NCI-H2029 treated with DMSO at 0.1 percent for 48 hours (cell line): ENCODE results near the gene MAGEA8.
"Not testable (repeated sequence)": the region's sequence is repeated elsewhere in the genome, so short reads cannot be mapped to it uniquely, and the experiment has no call there.

ENCODE experiments used
- DNase-seq: peaks from one replicate; lab custom pipeline; 2025; lab: John Stamatoyannopoulos, UW

The MAGEA8 gene

DNA sequence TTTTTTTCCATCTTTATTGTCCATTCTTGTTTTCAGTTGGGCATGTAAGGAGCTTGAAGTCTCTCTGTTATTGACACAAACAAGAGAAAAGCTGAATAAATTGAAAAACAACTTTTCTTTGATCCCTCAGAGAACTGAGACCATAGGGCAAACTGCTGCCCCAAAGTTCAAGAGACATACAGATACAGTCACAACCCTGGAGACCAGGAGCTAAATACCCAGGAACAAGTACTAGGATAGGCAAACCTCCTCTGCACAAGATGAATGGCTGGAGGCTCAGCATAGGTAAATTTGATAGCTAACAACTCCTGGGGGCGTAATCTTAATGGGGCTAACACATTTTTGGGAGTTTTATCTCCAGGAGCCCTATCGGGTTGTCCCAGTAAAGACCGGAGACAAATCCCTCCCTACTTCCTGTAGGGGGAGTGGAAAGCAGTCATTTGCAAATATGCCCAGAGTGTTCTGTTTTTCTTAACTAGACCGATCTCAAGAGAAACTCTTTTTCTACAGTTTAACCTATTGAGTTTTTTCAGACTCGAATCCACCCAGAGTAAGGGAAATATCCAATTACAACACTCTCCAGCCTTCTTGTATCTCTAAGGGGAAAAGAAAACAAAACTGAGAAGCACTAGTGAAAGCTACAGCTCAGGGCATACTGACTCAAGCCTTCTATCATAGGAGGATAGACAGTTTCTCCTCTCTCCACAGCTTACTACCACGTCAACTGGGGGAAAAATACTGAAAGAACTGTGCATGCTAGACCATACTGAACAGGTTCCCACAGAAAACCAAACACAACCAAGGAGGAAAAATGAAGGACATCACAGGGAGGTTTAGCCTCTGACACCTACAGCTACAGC lies 23.1 kb downstream of the MAGEA8 start:
- no peak for DNase-seq

DNA sequence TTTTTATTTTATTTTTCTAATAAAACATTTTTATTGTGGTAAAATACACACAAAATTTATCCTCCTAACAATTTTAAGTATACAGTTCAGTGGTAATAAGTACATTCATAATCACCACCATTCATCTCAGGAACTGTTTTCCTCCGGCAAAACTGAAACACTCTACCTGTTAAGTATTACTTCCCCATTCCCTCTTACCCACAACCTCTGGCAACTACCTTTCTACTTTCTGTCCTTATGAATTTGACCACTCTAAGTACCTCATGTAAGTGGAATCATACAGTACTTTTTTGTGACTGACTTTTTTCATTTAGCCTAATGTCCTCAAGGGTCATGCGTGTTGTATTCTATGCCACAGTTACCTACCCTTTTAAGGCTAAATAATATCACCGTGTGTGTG lies 27.3 kb downstream of the MAGEA8 start:
- no peak for DNase-seq

DNA sequence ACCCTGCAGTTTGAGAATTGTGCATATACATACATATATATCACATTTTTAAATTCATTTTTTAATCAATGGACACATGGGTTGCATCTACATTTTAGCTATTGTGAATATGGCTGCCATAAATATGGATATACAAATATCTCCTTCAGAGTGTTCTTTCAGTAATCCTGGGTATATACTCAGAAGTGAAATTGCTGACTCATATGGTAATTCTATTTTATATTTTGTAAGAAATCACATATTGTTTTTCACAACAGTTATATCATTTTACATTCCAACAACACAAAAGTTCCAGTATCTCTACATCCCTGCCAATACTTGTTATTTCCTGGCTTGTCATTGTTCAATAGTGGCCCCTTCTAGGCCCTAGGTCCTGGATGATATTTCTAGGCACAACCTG lies 27.7 kb downstream of the MAGEA8 start:
- no peak for DNase-seq

DNA sequence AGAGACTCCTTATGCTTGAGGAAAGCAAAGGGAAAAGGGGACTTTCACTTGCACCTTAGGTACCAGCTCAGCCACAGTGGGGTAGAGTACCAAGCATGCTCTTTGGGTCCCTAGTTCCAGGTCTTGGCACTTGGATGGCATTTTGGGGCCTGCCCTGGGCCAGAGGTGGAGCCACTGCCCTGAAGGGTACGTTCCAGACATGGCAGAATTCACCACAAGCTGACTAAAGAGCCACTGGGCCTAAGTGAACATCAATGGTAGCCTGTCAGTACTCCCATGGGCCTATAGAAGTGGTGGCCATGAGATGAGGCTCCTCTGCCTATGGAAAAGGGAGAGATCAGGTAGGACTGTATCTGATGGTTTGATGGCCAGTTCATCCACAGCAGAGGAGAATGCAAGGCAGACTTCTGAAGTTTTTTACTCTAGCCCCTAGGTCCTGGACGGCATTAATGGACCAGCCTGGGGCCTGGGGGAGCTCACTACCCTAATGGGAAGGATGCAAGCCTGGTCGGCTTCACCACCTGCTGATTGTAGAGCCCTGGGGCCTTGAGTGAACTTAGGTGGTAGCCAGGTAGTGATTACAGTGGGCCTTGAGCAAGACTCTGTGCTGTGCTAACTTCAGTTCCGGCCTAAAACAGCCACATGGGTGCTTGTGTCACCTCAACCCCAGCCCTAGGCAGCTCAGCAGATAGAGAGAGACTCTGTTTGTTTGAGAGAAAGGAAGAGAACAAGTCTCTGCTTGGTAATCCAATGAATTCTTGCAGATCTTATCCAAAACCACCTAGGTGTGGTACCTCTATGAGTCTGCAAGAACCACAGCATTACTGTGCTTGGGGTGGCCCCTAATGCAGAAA lies 28.6 kb downstream of the MAGEA8 start:
- DNase-seq = no peak

DNA sequence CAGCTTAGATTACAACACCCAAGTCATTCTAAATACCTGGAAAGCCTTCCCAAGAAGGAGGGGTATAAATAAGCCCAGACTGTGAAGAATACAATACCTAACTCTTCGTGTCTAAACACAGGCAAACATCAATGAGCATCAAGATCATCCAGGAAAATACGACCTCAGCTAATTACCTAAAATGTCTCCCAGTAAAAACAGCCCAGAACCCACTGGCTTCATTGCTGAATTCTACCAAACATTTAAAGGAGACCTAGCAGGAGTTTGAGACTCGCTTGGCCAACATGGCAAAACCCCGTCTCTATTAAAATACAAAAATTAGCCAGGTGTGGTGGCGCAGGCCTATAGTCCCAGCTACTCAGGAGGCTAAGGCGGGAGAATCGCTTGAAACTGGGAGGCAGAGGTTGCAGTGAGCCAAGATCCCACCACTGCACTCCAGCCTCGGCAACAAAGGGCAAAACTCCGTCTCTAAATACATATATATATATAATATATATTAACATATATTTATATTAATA lies 29.3 kb downstream of the MAGEA8 start:
- peak; percentile 0 for DNase-seq

DNA sequence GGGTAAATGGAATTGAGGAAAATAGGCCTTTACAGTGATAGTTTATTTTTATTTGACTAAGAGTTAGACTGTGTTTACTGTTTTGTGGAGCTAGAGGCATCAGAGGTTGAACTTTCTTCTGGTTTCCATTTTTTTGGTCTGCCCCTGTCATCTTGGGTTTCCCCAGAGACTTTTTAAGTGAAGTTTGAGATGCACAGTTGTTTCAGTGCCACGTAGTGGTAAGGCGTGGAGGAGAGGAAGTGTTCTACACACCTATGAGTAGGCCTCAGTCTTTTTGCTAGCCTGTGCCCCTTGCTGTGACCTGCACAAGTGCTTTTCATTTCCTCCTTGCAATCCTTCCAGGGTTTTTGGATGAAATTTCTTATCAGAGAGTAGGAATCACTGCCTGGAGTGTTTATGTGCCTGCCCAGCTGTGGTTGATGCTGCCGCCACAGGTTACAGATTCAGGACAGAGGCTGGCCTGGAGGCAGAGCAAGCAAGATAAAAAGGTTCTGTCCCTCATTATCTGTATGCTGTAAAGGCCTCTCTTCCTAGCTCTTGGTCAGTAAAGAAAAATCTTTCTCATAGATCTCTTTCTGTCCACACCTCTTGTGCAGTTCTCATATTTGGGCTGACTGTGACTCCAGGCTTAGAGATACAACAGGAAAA lies 35.9 kb downstream of the MAGEA8 start:
- no peak for DNase-seq

DNA sequence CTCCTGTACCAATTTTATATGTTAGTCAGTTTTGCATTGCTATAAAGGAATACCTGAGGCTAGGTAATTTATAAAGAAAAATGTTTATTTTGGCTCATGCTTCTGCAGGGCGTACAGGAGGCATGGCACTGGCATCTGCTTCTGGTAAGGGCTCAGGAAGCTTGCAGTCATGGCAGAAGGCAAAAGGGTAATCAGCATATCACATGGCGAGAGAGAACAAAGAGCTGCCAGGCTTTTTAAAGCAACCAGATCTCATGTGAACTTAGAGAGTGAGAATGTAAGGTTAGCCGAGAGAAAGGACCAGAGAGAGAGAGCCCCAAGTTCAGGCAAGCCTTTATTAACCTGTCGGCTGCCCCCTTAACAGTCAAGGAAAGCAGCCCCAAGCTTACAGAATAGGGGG lies 42.9 kb downstream of the MAGEA8 start:
- not testable (repeated sequence) for DNase-seq

DNA sequence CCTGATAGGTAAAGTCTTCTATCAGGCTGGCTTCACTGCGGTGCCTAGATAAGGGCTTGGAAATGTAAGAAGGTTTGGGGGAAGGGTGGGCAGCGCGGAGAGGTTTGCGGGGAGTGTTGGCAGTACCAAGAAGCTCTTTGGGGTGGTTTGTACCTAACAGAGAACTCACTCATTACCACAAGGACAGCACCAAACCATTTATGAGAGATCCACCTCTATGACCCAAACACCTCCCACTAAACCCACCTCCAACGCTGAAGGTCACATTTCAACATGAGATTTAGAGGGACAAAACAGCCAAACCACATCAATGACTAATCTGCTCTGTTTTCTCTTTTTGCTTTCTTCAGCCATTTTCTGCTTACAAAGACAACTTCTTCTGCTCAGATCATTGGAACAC lies 43.5 kb downstream of the MAGEA8 start:
- DNase-seq = not testable (repeated sequence)

DNA sequence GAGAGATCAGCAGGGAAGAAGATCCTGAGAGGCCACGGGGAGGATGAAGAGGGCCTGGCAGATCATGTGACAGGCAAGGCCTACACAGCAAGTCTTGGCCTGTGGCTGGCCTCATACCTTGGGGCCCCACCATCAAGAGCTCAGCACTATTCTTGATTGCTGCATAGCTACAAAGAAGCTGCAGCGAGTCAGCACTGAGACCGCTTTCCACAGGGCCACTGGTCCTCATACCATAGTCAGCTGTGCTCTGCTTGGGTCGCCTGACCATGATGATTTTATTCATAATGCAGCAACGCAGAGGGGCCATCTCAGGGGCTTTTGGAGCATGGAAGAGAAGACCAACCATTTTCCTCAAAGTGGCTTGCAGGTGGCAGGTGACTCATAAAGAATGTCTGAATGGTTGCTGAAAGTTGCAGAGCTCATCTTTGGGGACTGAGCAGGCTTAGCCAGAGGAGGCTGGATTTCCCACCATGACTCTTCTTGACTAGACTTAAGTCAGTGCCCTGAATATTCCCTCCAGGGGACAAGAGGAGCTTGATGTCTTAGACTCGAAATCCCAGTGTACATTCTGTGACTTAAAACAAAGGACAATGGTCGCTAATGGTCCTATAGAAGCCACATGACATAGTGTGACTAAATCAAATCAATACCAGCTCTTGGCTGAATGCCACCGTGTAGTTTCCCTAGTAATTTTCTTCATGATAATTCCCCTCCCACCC lies 46.4 kb downstream of the MAGEA8 start:
- not testable (repeated sequence) for DNase-seq

DNA sequence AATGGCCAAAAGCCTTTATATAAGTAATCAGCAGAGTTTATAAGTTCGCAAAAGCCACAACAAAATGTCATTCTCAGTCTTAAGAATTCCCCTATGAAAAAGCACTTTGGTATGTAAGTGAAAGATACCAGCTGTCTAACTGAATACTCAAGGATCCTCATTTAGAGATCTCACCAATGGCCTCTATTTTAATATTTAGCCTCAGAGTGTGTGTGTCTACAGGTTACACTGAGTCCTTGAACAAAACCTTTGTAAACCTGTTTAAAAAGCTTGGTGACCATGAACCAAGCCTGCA lies 46.9 kb downstream of the MAGEA8 start:
- not testable (repeated sequence) for DNase-seq

DNA sequence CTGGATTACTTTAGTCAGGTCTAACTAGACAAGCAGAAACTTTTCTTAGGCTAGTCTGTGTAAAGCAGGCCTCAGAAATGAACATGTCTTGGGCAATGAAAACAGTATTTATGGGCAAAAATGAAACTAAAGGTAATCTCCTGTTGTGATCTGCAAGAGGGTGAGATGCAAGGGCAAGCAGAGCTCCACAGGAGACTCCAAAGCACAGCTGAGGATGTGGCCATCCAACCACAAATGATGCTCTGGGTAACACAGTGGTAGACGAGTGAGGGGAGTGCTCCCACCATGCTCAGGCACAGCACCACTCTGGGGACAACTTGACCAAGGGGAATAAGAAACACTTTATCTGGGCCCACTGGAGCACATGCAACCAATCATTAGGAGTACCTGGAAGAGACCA lies 47.7 kb downstream of the MAGEA8 start:
- DNase-seq = not testable (repeated sequence)

DNA sequence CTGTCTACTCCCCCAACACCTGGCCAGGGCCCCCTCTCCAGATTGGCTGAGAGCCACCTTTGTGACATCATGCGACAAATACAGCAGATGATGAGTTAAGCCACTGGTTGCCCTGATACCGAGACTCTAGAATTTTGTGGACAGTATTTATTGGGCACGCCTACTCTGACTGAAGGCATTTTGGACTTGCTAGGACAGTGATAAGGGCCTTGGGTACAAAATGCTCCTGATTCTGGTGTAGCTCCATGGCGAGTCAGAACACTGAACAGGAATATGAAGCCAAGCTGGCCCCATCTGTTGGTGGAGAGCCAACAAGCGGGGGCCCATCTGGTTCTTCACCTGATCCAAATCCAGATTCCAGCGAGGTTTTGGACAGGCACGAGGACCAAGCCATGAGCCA lies 48.4 kb downstream of the MAGEA8 start, which contains the start of gene HSFX4:
TSS of gene HSFX4 (plus strand) at position 174 of the 400 bp plus-strand sequence. CDS start at position 246, 72 bp downstream.
- not testable (repeated sequence) for DNase-seq

DNA sequence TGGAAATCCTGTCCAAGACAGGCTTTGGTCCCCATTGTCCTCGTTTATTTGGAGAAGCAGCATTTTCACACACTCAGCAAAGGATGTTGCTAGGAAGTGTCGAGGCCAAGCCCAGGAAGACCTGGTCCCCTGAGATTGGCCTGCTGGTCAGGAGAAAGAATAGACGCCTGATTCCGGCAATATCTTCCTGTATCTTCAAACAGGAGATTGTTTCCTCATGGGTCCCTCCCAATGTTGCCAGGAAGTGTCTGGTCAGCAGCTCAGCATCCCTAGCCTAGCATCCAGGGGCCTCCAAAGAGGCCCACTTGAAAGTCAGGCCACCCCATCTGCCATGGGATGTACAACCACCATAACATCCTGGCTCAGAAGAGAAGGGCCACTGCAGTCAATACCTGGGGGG lies 50.4 kb downstream of the MAGEA8 start:
- DNase-seq = not testable (repeated sequence)

DNA sequence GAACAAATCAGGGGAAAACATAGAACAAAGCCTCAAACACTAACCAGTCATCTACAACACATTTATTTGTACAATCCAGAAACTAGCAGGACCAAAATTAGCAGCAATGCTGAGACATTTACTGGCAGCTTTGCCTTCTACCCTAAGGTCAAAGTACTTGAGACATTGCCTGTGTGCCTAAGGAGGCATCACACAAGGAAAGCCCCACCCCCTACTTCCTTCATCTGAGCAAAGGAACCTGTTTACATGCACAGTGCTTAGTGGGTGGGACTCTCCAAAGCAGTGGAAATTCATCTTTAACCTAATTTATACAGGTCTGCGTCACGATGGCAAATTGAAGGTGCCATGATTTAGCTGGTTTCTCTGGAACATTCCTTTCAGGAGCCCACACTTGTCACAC lies 51.2 kb downstream of the MAGEA8 start:
- DNase-seq = not testable (repeated sequence)

DNA sequence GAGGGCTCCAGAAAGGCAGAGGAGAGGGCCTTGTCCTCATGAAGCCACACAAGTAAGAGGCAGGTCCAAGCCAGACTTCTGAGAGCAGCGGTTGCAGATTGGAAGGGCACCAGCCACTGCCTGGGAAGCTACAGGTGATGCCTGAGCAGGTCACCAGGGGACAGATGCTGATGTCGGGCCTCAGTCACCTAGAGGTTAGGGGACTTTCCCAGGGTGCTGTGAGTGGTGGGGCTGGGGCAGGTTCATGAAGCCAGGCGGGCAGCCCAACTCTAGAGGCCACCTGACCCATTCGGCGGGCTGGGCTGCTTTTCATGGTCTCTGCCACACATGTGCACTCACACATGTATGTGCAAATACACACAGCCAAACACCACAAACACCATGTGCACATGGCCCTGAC lies 52.0 kb downstream of the MAGEA8 start:
- DNase-seq = not testable (repeated sequence)

DNA sequence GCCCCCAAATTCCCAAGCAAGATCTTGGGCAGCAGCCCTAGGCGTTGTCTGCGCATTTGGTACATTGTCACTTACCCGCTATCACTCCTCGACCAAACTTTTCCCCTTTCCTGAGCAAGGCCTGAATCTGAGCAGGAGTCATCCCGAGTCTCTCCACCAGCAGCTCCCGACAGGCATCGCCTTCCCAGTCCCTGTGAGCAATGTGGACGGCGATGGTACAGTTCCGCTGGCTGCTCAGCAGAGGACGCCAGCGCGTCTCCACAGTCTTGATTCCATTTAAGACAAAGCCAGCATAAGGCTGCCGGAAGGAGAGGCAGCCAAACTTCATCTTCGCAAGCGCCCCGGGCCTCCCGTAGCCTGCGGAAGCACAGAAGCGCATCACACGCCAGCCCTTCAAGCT lies 52.6 kb downstream of the MAGEA8 start:
- DNase-seq = not testable (repeated sequence)
